Loucy (cell line): ENCODE data around the gene TCAIM.

Experiments used
- EZH2phosphoT487 ChIP-seq: fragments of 200-600 bp; IDR thresholded peaks from 2 replicates; pipeline ENCODE4 v1.6.1; 2018; ENCODE audit warnings: antibody characterized with exemption, mild to moderate bottlenecking, moderate library complexity, borderline replicate concordance
- TF ChIP-seq, protein P1 (sequence below): fragments of 200-600 bp; sonication (generic); conservative IDR thresholded peaks from 2 replicates; pipeline ENCODE4 v1.5.1; 2014; ENCODE audit warnings: mild to moderate bottlenecking, antibody characterized with exemption, low read length

DNA sequence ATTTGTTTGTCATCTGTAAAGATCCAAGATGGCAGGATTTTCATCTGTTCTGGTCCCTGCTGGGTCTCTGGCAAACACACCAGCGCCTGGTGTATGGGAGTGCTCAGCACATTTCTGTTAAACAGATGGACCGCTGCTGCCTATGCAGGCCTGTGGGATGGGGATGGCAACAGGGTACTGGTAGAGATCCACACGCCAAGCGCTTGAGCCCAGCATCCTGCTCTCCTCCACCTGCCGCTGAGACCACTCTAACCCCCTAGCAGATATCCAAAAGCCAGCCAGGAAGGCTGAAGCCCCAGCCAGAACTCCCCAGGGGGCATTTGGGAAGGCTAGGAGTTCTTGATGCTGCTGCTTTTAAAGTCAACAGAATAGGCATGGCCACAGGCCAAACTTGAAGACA lies 107.2 kb downstream of the TCAIM start:
- TF ChIP-seq, protein P1, sequence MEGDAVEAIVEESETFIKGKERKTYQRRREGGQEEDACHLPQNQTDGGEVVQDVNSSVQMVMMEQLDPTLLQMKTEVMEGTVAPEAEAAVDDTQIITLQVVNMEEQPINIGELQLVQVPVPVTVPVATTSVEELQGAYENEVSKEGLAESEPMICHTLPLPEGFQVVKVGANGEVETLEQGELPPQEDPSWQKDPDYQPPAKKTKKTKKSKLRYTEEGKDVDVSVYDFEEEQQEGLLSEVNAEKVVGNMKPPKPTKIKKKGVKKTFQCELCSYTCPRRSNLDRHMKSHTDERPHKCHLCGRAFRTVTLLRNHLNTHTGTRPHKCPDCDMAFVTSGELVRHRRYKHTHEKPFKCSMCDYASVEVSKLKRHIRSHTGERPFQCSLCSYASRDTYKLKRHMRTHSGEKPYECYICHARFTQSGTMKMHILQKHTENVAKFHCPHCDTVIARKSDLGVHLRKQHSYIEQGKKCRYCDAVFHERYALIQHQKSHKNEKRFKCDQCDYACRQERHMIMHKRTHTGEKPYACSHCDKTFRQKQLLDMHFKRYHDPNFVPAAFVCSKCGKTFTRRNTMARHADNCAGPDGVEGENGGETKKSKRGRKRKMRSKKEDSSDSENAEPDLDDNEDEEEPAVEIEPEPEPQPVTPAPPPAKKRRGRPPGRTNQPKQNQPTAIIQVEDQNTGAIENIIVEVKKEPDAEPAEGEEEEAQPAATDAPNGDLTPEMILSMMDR: no peak
- no peak for TF ChIP-seq EZH2phosphoT487
